Measurements from ENCODE around the gene ZDHHC3.

The ZDHHC3 gene

GRCh38 chr3:44924457-44925084 lies 51.4 kb downstream of the ZDHHC3 start:
- DNase-seq = no peak

- DNase-seq = no peak
Observed at GRCh38 chr3:44923632-44924456, 52.1 kb downstream of the ZDHHC3 start.

GRCh38 chr3:44920081-44920480 lies 55.9 kb downstream of the ZDHHC3 start:
- DNase-seq = no peak

- no peak for DNase-seq
Observed at GRCh38 chr3:44918581-44918980, 57.4 kb downstream of the ZDHHC3 start.

DNA sequence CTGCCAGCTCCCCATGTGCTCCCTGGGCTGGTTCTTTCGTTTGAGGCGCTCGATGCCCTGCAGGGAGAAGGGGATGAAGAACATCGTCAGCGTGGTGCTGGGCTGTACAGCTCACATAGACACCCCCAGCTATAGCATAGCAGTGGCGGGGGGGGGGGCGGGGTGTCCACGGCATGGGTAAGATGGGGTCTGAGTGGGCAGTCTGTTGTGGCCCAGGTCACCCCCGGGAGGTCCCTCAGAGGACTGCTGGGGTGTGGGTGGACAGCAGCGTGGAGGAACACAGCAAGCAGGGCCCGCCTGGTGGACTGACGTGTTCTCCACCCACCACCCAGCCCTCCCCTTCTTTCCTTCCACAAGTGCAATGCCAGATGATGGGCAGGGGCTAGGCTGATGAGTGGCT lies 57.9 kb downstream of the ZDHHC3 start:
- DNase-seq = no peak

GRCh38 chr3:44915702-44916438 lies 60.1 kb downstream of the ZDHHC3 start:
- no peak for DNase-seq

GRCh38 chr3:44914936-44915335 lies 61.0 kb downstream of the ZDHHC3 start:
- DNase-seq = no peak

GRCh38 chr3:44913868-44914468 lies 62.0 kb downstream of the ZDHHC3 start:
- peak; percentile 7 to 8 for DNase-seq

GRCh38 chr3:44910693-44911092 lies 65.3 kb downstream of the ZDHHC3 start:
- no peak for DNase-seq

- DNase-seq = no peak
Observed at GRCh38 chr3:44909063-44909462, 66.9 kb downstream of the ZDHHC3 start.

- DNase-seq = no peak
Observed at GRCh38 chr3:44907612-44908011, 68.4 kb downstream of the ZDHHC3 start.

GRCh38 chr3:44906997-44907396 lies 69.0 kb downstream of the ZDHHC3 start:
- no peak for DNase-seq

DNA sequence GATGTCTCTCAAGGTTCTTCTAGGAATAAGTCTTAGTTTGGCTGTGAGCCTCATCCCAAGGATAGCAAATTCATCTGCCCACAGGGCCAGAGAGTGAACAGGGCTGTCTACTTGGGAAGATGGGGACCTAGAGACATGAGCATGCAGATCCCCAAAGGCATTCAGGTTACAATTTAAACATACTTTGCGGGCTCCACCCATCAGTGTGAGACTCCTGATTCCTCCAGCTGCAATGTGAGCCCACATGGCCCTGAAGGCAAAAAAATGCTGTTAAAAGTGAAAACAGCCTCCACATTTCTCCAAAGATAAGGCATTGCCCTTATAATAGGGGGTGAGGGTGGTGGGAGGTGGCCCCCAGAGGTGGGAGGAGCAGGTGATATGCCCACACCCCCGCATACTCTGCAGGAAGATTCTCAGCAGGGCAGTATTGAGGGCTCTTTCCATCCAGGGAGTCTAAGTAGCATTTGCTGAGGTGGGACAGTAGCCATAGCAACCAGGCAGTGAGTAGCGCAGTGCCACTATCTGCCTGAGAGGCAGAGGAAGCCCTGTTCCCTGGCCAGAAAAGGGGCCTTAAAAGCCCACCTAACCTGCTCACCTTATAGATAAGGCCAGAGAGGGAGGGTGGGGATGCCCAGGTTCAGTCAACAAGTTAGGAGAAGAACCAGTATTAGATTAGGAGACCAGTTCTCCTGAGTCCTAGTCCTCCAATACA lies 70.4 kb downstream of the ZDHHC3 start:
- DNase-seq = no peak

- no peak for DNase-seq
Observed at GRCh38 chr3:44903751-44904150, 72.2 kb downstream of the ZDHHC3 start.

- no peak for DNase-seq
Observed at GRCh38 chr3:44903314-44903713, 72.7 kb downstream of the ZDHHC3 start.

DNA sequence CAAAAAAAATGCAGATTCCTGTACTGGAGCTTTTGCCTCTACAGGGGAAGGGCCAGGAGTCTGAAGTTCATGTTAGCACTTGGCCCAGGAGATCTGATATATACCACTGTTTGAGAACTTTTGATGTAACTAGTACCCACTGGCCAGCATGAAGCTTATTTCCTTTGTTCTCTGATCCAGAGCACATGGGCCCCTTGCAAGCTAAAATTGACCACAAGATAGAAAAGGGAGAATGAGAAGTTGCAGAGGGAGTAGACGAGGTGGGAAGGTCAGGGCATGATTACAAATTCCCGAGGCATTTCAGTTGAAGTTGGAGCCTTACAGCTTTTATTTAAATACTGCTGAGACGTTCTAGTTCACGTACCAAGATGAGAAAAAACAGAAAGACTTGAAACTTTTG lies 73.3 kb downstream of the ZDHHC3 start:
- no peak for DNase-seq

DNA sequence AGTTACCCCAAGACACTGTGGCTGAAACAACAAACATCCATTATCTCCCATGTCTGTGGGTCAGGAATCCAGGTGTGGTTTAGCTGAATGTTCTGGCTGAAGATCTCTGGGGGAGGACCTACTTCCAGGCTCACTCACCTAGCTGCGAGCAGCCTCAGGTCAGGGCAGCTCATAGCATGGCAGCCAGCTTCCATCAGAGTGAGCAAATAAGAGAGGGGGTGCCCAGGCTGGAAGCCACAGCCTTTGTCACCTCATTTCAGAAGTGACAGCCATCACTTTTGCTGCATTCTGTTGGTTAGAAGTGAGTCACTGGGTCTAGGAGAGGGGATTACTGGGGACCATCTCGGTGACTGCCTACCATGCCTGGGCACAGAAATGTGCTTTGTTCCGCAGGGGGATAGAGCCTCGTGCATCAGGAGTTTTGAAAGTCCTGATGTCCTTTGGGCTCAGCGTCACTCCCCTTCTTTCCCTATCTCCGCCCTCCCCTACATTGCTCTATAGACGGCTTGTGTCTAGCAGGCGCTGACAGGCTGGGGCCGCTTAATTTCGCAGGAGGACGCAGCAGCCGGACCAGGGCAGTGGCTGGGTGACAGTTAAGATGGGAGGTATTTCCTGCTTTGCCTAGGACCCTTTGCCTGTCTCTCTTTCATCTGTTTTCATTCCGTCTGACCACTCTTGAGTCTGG lies 76.1 kb downstream of the ZDHHC3 start:
- DNase-seq = no peak

DNA sequence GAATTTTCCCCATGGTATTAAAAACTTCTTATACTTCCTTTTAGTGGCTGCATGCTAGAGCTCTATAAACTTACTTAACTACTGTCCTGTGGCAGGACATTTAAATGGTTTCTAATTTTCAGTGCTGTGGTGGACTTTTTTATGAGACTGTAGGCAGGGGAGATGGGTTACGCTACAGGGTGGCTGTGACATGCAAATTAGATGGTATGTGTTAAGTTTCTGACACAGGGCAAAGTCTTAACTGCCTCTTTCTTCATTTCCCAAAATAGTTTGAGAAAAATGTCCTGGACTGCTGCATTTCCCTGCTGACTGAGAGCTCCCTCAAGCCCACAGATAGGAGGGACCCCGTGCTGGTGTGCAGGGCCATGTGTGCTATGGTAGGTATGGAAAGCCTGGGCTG lies 79.5 kb downstream of the ZDHHC3 start:
- no peak for DNase-seq

- DNase-seq = no peak
Observed at GRCh38 chr3:44894485-44894884, 81.5 kb downstream of the ZDHHC3 start.

DNA sequence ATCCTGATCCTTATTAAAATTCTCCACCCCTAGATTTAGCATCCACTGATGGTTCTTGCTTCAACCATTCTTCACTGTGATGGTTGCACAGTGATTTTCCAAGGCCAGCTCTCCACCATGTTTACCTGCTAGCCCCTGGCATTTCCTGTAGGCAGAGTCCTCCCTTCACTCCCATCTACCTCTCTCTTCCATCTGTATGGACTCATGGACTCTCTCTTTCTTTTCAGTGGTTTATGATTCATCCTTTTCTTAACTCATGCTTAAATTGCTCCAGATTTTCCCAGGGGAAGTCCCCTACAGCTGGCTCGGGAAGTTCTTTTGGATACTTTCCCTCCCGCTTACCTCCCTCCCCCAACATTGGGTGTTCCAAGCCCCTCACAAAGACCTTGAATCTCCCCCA lies 82.9 kb downstream of the ZDHHC3 start:
- DNase-seq = no peak

DNA sequence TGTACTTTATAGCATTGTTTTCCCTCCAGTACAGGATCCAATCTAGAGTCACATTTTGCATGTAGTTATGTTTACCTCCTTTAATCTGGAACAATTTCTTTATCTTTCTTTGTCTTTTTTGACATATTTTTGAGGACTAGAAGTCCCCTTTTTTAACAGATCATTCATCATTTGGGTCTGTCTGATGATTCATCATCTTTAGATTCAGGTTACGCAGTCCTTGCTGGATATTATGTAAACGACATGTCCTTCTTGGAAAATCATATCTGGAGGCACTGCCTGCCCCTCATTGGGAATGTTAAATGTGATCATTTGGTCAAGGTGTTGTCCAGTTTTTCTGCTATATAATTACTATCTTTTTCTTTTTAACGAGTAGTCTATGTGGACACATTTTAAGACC lies 83.3 kb downstream of the ZDHHC3 start:
- no peak for DNase-seq

DNA sequence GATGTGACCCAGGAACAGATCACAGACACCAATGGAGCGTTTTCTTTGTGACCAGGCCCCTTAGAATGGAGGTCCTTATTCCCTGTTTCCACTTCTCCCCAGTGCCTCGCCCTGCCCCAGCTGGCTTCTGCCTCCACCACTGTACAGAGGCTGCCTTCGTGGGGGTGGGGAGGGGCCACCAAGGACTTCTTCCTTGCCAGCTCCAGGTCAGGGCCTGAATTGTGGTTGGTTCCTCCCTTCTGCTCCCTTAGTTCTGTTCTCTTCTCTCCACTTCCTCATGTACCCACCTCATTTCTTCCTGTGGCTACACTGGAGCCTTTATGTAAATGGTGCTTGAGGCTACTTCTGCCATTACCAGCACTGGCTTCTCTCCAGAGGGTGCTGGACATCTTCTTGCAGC lies 85.1 kb downstream of the ZDHHC3 start:
- DNase-seq = no peak

All from hippocampal formation (tissue), 2 donors.